B cell (primary cell): ENCODE results near the gene ID3. TPM values are rescaled to one million over a fixed set of nuclear protein-coding genes. Genes with fewer than 3 reads are reported as not detected.

Experiments used
- ATAC-seq: fragments of 200-7000 bp; cut with Tn5 transposase; one replicate; pipeline ENCODE4 v1.10.0; 2021; ENCODE audit warnings: low read depth, mild to moderate bottlenecking, moderate number of reproducible peaks, moderate library complexity
- CTCF ChIA-PET: fragments of 350-600 bp; sonication (Branson Sonifier 250); formaldehyde crosslinking; loops from one replicate; lab custom pipeline; 2021; ENCODE audit warnings: antibody characterized with exemption, inconsistent platforms; lab: Charles Lee
- POLR2A ChIA-PET: fragments of 350-600 bp; sonication (Branson Sonifier 250); formaldehyde crosslinking; loops from one replicate; lab custom pipeline; 2021; ENCODE audit warnings: antibody characterized with exemption; lab: Charles Lee
- DNase-seq: peaks from one replicate; pipeline ENCODE4 v3.0.0; 2013
- H2AFZ ChIP-seq: 2 replicates; pipeline ENCODE4 v1.6.1; 2012; ENCODE audit warnings: mild to moderate bottlenecking, low read depth, low read length; ENCODE audit not compliant: insufficient read depth, poor library complexity, severe bottlenecking
- H3K27ac ChIP-seq, 2 donors: 1 replicate in 1 of 2; 2 replicates in 1 of 2; pipeline ENCODE4 v1.5.1; 2012 to 2013; ENCODE audit warnings: low read length in 2 of 2, mild to moderate bottlenecking in 2 of 2, moderate library complexity in 1 of 2
- H3K27me3 ChIP-seq, 4 experiments: fragments of 200-600 bp in 1 of 4; sonication (generic) in 1 of 4; replicated peaks in 1 of 4; 1 replicate in 2 of 4; 2 replicates in 2 of 4; pipeline versions ENCODE4 v1.6.1 to v1.7.0; 2013 to 2016; ENCODE audit warnings: low read length in 3 of 4, mild to moderate bottlenecking in 2 of 4, mixed read lengths in 1 of 4, moderate library complexity in 1 of 4; ENCODE audit not compliant: insufficient read depth in 4 of 4, control insufficient read depth in 3 of 4; ENCODE audit errors: control extremely low read depth in 1 of 4
- H3K36me3 ChIP-seq, 2 experiments: replicated peaks in 1 of 2; 1 replicate in 1 of 2; 2 replicates in 1 of 2; pipeline versions ENCODE4 v1.6.1 to v1.7.1; 2013; ENCODE audit warnings: low read length in 1 of 2; ENCODE audit not compliant: insufficient read depth in 2 of 2, control insufficient read depth in 1 of 2; ENCODE audit errors: control extremely low read depth in 1 of 2, extremely low read depth in 1 of 2
- H3K4me1 ChIP-seq, 2 donors: fragments of 200-600 bp in 1 of 2; sonication (generic) in 1 of 2; 1 replicate in 1 of 2; 2 replicates in 1 of 2; pipeline versions ENCODE4 v1.5.1 to v1.6.1; 2013 to 2017; ENCODE audit warnings: low read length in 2 of 2; ENCODE audit not compliant: control insufficient read depth in 2 of 2, insufficient read depth in 2 of 2
- H3K4me2 ChIP-seq: replicated peaks from 2 replicates; pipeline ENCODE3; 2012; ENCODE audit warnings: mild to moderate bottlenecking, low read depth, low read length; ENCODE audit not compliant: poor library complexity, severe bottlenecking
- H3K4me3 ChIP-seq, 5 experiments: fragments of 200-600 bp in 1 of 5; sonication (generic) in 1 of 5; 1 replicate in 3 of 5; 2 replicates in 2 of 5; pipeline versions ENCODE4 v1.5.1 to v1.7.0; 2011 to 2016; ENCODE audit warnings: low read length in 4 of 5, mild to moderate bottlenecking in 4 of 5, low read depth in 2 of 5, control low read depth in 1 of 5, moderate library complexity in 1 of 5; ENCODE audit not compliant: insufficient read depth in 1 of 5; ENCODE audit errors: control extremely low read depth in 1 of 5, extremely low read depth in 1 of 5
- H3K79me2 ChIP-seq: fragments of 200-600 bp; sonication (generic); one replicate; pipeline ENCODE4 v1.6.0; 2016; ENCODE audit warnings: low read length; ENCODE audit not compliant: control insufficient read depth, insufficient read depth
- H3K9ac ChIP-seq: fragments of 200-600 bp; sonication (generic); 2 replicates; pipeline ENCODE4 v1.6.1; 2017; ENCODE audit warnings: mild to moderate bottlenecking, low read length, moderate library complexity
- H3K9me3 ChIP-seq, 3 donors: one replicate each; pipeline versions ENCODE4 v1.6.1 to v1.7.1; 2013; ENCODE audit warnings: low read length in 2 of 3; ENCODE audit not compliant: control insufficient read depth in 2 of 3, insufficient read depth in 1 of 3; ENCODE audit errors: control extremely low read depth in 1 of 3
- H4K20me1 ChIP-seq: 2 replicates; pipeline ENCODE4 v1.6.0; 2012; ENCODE audit warnings: mild to moderate bottlenecking, low read length; ENCODE audit not compliant: insufficient read depth, control insufficient read depth, poor library complexity, severe bottlenecking
- H3K27ac Mint-ChIP-seq: one replicate; pipeline ENCODE4 v1.8.0; 2021; ENCODE audit warnings: mixed read lengths
- H3K27me3 Mint-ChIP-seq: one replicate; pipeline ENCODE4 v1.8.0; 2021; ENCODE audit warnings: mixed read lengths
- H3K4me1 Mint-ChIP-seq: one replicate; pipeline ENCODE4 v1.8.0; 2021; ENCODE audit warnings: mixed read lengths
- H3K4me3 Mint-ChIP-seq: one replicate; pipeline ENCODE4 v1.8.0; 2021; ENCODE audit warnings: mixed read lengths
- H3K9me3 Mint-ChIP-seq: one replicate; pipeline ENCODE4 v1.8.0; 2022; ENCODE audit warnings: mixed read lengths; ENCODE audit not compliant: insufficient read depth
- EZH2 ChIP-seq: IDR thresholded peaks from 2 replicates; pipeline ENCODE4 v1.6.1; 2012; ENCODE audit warnings: borderline replicate concordance, low read depth, mild to moderate bottlenecking, moderate library complexity, low read length; ENCODE audit not compliant: insufficient read depth, poor library complexity, severe bottlenecking
- WGBS: methylation state at CpG from one replicate; pipeline ENCODE4 v1.1.5; 2013; ENCODE audit warnings: missing lambda C conversion rate; ENCODE audit not compliant: insufficient coverage; 5-methylcytosine and 5-hydroxymethylcytosine counted together
- intact Hi-C: fragments of 100-400 bp; cut with micrococcal nuclease; formaldehyde crosslinking; loops from one replicate; pipeline ENCODE4 v1.10.0; 2022
- polyA plus RNA-seq: library from polyadenylated mRNA; depleted of rRNA; stranded (reverse); fragments of >200 nt; gene quantifications from 2 replicates; pipeline ENCODE4 v1.2.3, GENCODE V29; 2012
- total RNA-seq, 2 donors: library from RNA; stranded (reverse); fragments of 120-200 nt in 1 of 2; gene quantifications; 1 replicate in 1 of 2; 2 replicates in 1 of 2; pipeline versions ENCODE4 v1.2.3 to v1.2.4, GENCODE V29; 2013 to 2022
- TF ChIP-seq, protein P1 (sequence below): fragments of 200-600 bp; IDR thresholded peaks from one replicate; pipeline ENCODE4 v1.8.0; 2022; ENCODE audit warnings: antibody characterized with exemption, mild to moderate bottlenecking

ID3 gene
- total and polyA plus RNA-seq, 2 donors (not counting 1 experiment from before 2014, with no cell fraction given), result 212 to 367 TPM

DNA sequence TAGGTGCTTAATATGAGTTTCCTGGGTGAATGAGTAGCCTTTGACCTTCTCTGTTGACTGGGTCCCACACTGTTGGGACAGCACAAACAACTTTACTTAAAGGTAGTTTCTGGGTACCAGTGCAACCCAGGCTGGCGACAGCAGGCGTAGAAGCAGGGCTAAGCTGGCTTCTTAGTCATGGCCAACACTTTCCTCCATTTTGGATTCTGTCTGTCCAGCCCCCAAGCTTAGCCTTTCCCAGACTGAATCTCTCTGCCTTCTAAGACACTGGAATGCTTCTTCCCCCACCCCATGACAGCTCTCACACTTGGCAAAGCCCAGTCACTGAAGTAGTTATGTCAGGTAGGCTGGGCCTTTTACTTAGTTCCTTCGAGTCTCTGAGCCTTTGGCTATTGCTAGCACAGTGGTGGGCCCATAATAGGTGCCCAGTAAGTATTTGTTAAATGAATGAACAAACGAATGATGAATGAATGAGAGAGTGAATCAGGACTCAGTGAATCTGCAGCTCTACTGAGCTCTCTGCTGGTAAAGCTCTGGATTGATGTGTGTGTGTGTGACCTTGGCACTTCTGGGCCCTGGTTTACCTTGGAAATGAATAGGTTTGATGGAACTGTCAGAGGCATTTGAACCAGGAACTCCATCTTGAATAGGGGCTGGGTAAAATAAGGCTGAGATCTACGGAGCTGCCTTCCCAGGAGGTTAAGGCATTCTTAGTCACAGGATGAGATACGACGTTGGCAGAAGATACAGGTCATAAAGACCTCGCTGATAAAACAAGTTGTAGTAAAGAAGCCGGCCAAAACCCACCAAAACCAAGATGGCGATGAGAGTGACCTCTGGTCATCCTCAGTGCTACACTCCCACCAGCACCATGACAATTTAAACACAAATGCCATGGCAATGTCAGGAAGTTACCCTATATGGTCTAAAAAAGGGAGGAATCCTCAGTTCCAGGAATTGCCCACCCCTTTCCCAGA, 37.4 kb upstream of the ID3 start:
- H3K4me3 Mint-ChIP-seq, result no peak overlapping the region
- no peaks in the 10 kb centered on the region for H3K9me3 ChIP-seq
- 95% methylated on average over 8 of the region's 10 CpGs for WGBS
- peak overlapping the region; percentile 21 to 83 for H3K27ac ChIP-seq
- ChIA-PET POLR2A (interaction anchor here (0.6 to 7.3 kb wide), 7 partner anchors 14 to 41 kb away, joined by 3 to 43 read pairs (median 7); no protein-coding TSS in a partner anchor), CTCF (interaction anchor here (0.9 to 15.1 kb wide), 8 partner anchors 17 to 51 kb away, joined by 3 to 250 read pairs (median 5); no protein-coding TSS in a partner anchor)
- H3K4me1 ChIP-seq, result peaks cover 93 to 96% of the 10 kb centered on the region in 2 donors
- TF ChIP-seq EZH2, result no peak
- TF ChIP-seq, protein P1, sequence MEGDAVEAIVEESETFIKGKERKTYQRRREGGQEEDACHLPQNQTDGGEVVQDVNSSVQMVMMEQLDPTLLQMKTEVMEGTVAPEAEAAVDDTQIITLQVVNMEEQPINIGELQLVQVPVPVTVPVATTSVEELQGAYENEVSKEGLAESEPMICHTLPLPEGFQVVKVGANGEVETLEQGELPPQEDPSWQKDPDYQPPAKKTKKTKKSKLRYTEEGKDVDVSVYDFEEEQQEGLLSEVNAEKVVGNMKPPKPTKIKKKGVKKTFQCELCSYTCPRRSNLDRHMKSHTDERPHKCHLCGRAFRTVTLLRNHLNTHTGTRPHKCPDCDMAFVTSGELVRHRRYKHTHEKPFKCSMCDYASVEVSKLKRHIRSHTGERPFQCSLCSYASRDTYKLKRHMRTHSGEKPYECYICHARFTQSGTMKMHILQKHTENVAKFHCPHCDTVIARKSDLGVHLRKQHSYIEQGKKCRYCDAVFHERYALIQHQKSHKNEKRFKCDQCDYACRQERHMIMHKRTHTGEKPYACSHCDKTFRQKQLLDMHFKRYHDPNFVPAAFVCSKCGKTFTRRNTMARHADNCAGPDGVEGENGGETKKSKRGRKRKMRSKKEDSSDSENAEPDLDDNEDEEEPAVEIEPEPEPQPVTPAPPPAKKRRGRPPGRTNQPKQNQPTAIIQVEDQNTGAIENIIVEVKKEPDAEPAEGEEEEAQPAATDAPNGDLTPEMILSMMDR, result no peak
- H2AFZ ChIP-seq, result no peak overlapping the region
- no peaks in the 10 kb centered on the region for H3K27me3 ChIP-seq
- no peak for DNase-seq
- no peak overlapping the region for H3K4me3 ChIP-seq
- H3K4me2 ChIP-seq, result no peak overlapping the region
- H3K9me3 Mint-ChIP-seq, result no peaks in the 10 kb centered on the region
- intact Hi-C loops, result no loop called here
- H4K20me1 ChIP-seq, result no peaks in the 10 kb centered on the region
- no peak for ATAC-seq
- peaks cover 16% of the 10 kb centered on the region for H3K79me2 ChIP-seq
- H3K36me3 ChIP-seq, result no peaks in the 10 kb centered on the region
- H3K9ac ChIP-seq, result no peak overlapping the region
- H3K27ac Mint-ChIP-seq, result peak overlapping the region; percentile 85
- H3K27me3 Mint-ChIP-seq, result no peaks in the 10 kb centered on the region
- H3K4me1 Mint-ChIP-seq, result peaks cover 88% of the 10 kb centered on the region
